Measurements from ENCODE around the gene GFRA3.

GFRA3 gene

GRCh38 chr5:138246334-138246733 lies 28.1 kb downstream of the GFRA3 start:
- DNase-seq, result no peak

- no peak for DNase-seq
Observed at GRCh38 chr5:138245717-138246116, 28.7 kb downstream of the GFRA3 start.

GRCh38 chr5:138243794-138244193 lies 30.6 kb downstream of the GFRA3 start:
- no peak for DNase-seq

- peak; percentile 2 for DNase-seq
Observed at GRCh38 chr5:138241688-138242571, 32.5 kb downstream of the GFRA3 start.

GRCh38 chr5:138240650-138241385 lies 33.6 kb downstream of the GFRA3 start:
- DNase-seq, result no peak

GRCh38 chr5:138238034-138238433 lies 36.4 kb downstream of the GFRA3 start:
- no peak for DNase-seq

- no peak for DNase-seq
Observed at GRCh38 chr5:138234651-138235050, 39.8 kb downstream of the GFRA3 start.

- no peak for DNase-seq
Observed at GRCh38 chr5:138233280-138233679, 41.1 kb downstream of the GFRA3 start.

- no peak for DNase-seq
Observed at GRCh38 chr5:138230981-138231589, 43.3 kb downstream of the GFRA3 start.

GRCh38 chr5:138230261-138230660 lies 44.2 kb downstream of the GFRA3 start:
- DNase-seq, result no peak

GRCh38 chr5:138229387-138229786 lies 45.0 kb downstream of the GFRA3 start:
- no peak for DNase-seq

GRCh38 chr5:138226910-138227309 lies 47.5 kb downstream of the GFRA3 start:
- no peak for DNase-seq

GRCh38 chr5:138224712-138225111 lies 49.7 kb downstream of the GFRA3 start:
- DNase-seq, result no peak

GRCh38 chr5:138223532-138223931 lies 50.9 kb downstream of the GFRA3 start:
- no peak for DNase-seq

GRCh38 chr5:138216799-138217198 lies 57.6 kb downstream of the GFRA3 start:
- DNase-seq, result no peak

GRCh38 chr5:138213161-138214029 lies 61.0 kb downstream of the GFRA3 start, which contains the start of gene CDC23:
Gene CDC23, minus strand, starts transcription at chr5:138213323. Its CDS starts 11 bp downstream, at chr5:138213312.
- peak; percentile 89 for DNase-seq

- no peak for DNase-seq
Observed at GRCh38 chr5:138212828-138213160, 61.6 kb downstream of the GFRA3 start.

- no peak for DNase-seq
Observed at GRCh38 chr5:138210985-138211384, 63.4 kb downstream of the GFRA3 start.
